IPS-18c (cell line): Measurements from ENCODE around the gene PACC1.
"Not testable (repeated sequence)": the region's sequence is repeated elsewhere in the genome, so short reads cannot be mapped to it uniquely, and the experiment has no call there.

ENCODE experiments used
- H3K4me3 ChIP-seq: 2 replicates; pipeline ENCODE4 v1.7.0; 2013; ENCODE audit warnings: low read depth, mild to moderate bottlenecking, low read length, moderate library complexity; ENCODE audit not compliant: insufficient read depth
- H3K9me3 ChIP-seq: one replicate; pipeline ENCODE4 v1.6.1; 2013; ENCODE audit warnings: mild to moderate bottlenecking, low read length, moderate library complexity; ENCODE audit not compliant: control insufficient read depth, insufficient read depth

Gene PACC1

DNA sequence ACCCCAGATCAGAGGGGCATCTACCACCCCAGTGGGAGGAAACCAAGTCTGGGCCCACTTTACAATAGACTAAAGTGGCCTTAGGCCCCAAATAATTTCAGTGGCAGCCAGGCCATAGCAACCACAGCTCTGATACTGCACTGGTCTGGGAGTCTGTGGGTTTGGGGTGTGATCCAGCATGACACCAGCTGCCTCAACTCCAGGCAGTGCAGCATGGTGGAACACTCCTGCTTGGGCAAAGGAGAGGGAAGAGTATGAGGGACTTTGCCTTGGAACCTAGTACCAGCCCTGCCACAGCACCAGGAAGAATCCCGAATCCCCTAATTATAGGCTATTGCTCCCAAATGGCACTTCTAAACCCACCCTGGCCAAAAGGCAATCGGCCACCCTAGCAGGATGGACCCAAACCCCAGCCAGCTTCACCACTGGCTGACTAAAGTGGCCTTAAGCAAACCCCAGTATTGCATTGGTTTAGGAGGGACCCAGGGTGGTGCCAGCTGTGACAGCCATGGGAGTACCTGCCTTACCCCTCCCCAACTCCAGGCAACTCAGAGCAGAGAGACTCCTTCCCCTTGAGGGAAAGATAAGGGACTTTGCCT is 47.1 kb downstream of the PACC1 start:
- H3K4me3 ChIP-seq, result no peak overlapping the region
- H3K9me3 ChIP-seq, result peaks cover 2% of the 10 kb centered on the region

DNA sequence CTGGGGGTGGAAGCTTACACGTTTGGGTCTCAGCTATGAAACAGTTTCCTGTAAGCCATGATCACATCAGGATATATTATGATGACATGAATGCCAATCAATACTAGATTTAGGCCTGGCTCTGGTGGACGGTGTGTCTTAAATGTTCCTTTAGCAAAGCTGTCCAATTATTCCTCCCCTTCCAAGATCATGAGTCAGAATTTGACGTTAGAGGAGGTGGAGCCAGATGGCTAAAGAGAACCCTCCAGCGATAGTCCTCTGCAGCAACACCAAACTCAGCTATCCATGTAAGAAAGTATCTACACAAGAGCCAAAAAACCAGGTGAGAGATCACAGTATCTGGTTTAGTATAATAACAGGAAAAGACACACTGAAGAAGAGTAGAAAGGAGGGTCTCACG is 47.8 kb downstream of the PACC1 start:
- H3K4me3 ChIP-seq, result no peak overlapping the region
- H3K9me3 ChIP-seq, result peaks cover 2% of the 10 kb centered on the region

DNA sequence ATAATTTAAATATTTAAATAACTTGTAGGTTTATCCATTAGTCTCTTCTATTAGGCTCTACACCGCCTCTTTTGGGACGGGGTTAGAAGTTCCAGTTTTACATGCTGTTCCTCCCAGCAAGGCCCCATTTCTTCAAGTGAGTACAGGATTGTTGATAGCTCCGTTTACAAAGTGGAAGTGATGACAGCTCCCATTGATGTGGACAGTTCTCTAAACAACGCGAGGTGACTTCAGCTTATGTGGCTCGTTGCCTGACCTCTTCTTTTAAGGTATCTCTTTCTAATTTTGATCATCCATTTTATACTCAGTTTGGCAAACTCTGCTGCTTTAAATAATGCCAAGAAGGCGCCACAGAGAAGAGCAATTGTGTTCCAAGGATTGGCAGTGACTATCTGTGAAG is 49.7 kb downstream of the PACC1 start:
- Histone ChIP-seq H3K9me3 (peaks cover 2% of the 10 kb centered on the region), H3K4me3 (no peak overlapping the region)

DNA sequence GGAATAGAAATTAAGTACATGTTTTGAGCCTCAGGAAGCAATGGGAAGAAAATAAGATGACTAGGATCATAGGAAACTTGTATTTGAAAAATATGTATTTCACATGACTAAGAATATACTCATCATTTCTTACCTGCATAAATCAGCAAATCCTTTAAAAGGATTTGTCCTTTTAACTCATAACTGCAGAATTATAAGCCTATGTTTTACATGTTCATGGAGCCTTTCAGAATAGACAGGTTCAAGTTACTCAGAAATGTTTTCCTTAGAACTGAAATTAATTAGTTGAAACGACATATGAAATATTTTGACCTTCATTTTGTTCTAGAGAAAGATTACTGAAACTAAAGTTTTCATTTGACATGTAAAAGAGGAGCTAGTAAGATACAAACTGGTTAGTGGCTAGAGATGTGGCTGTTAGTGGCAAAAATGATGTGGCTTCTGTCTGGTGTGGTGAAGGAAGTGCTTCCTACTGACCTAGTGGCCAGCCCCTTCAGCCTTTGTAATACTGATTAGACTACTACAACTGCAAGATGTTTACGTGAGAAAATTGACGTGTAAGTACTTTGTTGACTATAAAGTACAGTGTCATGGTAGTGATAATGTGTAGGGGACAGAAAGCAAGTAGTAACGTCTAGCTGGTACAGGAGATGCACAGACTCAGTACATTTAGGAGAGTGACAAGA is 54.7 kb downstream of the PACC1 start:
- no peak overlapping the region for H3K4me3 ChIP-seq
- H3K9me3 ChIP-seq, result no peaks in the 10 kb centered on the region

DNA sequence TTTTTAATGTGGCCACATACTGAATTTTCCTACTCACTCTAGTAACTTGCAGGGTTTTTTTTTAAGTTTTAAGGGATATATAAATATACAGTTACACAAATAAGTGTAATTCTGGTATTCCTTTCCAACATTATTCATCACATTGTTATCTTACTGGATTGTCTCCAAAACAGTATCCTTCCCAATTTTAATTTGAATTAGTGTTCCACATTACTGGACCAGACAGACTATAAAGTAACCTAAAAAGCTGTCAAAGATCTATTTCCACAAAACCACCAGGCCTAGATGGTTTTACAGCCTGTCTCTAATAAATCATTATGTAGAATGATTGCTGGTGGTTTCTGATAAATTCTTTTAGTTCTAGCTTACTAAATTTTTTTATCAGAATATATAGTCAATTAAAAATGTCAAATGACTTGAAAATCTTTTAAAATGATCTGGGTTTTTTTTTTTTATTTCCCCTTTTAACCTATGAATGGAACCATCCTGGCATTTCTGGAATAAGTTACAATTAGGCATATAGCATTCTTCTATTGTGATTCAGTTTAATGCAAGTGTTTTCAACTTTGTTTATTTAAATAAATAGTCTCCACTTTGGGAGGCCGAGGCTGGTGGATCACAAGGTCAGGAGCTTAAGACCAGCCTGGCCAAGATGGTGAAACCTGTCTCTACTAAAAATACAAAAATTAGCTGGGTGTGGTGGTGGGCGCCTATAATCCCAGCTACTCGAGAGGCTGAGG is 59.3 kb downstream of the PACC1 start:
- no peak overlapping the region for H3K4me3 ChIP-seq

DNA sequence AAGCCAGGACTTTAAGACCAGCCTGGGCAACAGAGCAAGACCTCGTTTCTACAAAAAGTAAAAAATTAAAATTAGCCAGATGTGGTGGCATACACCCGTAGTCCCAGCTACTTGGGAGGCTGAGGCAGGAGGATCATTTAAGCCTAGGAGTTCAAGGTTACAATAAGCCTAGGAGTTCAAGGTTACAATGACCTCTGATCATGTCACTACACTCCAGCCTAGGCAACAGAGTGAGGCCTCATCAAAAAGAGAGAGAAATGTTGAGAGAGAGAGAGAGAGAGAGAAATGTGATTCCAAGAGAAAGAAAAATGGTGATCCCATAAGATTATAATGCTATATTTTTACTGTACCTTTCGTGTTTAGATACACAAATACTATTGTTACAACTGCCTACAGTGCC is 60.2 kb downstream of the PACC1 start:
- no peaks in the 10 kb centered on the region for H3K9me3 ChIP-seq
- H3K4me3 ChIP-seq, result no peak overlapping the region

More for the DNA sequence above, 59.3 kb downstream of the PACC1 start:
- H3K9me3 ChIP-seq, result no peaks in the 10 kb centered on the region

DNA sequence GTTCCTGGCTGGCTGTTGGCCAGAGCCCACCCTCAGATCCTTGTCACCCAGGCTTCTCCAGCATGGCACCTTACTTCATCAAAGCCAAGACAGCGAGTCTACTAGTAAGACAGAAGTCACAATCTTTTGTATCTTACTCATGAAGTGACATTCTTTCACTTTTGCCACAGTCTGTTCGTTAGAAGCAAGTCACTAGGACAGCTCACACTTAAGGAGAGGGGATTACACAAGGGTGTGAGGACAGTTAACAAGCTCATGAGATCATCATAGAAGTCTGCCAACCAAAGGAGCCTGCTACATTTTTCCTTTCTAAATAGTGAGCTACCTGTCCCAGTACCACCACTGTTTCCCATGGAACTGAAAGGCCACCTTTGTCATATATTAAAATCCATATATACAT is 61.5 kb downstream of the PACC1 start:
- Histone ChIP-seq H3K4me3 (no peak overlapping the region), H3K9me3 (no peaks in the 10 kb centered on the region)

DNA sequence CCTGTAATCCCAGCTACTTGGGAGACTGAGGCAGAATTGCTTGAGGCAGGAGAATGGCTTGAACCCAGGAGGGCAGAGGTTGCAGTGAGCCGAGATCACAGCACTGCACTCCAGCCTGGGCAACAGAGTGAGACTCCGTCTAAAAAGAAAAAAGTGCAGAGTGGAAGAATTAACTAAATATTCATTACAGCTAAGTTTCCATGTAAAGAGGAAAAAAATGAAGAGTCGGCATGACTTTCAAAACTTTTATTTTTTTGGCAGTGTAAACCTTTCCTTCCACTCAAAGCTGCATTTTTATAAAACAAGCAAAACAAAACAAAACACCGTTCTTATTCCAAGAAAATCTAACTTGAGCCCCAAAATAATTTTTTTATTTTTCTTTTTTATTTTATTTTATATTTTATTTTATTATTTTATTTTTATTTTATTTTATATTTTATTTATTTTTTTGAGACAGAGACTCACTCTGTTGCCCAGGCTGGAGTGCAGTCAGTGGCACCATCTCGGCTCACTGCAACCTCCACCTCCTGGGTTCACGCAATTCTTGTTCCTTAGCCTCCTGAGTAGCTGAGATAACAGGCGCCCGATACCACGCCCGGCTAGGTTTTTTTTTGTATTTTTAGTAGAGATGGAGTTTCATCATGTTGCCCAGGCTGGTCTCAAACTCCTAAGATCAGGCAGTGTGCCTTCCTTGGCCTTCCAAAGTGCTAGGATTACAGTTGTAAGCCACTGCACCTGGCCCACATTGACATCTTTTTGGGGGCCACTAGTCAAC is 62.9 kb downstream of the PACC1 start:
- H3K4me3 ChIP-seq, result no peak overlapping the region
- no peaks in the 10 kb centered on the region for H3K9me3 ChIP-seq

DNA sequence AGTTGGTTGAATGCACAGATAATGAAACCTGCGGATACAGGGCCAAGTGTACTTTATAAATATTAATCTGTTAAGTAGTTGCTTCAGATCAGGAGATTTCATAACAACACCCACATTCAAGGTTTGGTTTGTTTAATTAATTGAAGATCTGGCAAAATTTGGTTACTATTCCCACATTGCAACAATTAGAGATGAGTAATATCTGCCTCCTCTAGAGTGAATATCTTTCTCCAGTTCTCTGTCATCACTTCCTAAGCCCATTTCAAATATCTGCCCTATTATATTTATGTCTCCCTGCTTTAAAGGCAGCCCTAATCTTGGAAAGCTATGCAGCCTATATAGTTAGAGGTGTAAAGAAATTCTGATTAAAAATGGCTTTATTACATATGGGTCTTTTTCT is 68.1 kb downstream of the PACC1 start:
- Histone ChIP-seq H3K4me3 (no peak overlapping the region), H3K9me3 (peaks cover 2% of the 10 kb centered on the region)

DNA sequence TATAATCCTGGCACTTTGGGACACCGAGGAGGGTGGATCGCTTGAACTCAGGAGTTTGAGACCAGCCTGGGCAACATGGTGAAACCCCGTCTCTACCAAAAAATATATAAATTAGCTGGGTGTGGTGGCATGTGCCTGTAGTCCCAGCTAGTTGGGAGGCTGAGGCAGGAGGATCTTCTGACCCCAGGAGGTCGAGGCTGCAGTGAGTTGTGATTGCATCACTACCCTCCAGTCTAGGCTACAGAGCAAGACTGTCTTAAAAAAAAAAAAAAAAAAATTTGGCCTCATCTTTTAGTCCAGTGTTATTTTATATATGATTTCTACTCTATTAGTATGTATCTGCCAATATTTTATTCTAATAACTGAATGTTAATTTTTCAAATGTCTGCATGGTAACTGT is 69.8 kb downstream of the PACC1 start:
- no peak overlapping the region for H3K4me3 ChIP-seq
- H3K9me3 ChIP-seq, result peaks cover 2% of the 10 kb centered on the region

DNA sequence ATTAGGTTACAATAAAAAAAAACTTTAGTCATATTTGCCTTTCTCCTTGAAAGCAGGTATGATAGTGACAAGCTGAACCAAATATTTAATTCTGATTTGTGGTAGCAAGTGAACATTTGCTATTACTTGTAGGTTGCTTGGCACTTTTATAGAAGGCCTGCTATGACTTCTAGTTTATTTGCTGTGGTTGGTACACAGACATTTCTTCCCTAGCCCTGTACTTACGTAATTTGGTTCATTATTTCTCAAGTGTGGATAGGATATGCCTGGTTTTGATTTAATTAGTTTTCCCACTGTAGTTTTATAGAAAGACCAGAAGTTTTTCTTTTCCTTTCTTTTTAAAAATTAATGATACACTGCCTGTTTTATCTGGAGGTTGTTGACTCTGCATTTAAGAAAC is 73.6 kb downstream of the PACC1 start:
- no peak overlapping the region for H3K4me3 ChIP-seq
- H3K9me3 ChIP-seq, result peaks cover 2% of the 10 kb centered on the region

DNA sequence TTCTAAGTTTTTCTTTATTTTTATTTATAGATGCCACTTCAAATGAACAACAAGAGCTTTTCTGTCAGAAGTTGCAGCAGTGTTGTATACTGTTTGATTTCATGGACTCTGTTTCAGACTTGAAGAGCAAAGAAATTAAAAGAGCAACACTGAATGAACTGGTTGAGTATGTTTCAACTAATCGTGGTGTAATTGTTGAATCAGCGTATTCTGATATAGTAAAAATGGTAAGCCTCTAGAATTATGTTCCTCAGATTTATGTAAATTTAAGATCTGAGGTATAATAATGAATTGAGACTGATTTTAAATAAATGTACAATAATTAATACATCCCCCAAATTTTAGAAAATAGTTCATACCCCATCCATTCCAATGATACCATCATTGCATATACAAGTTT is 85.6 kb downstream of the PACC1 start:
- Histone ChIP-seq H3K4me3 (no peak overlapping the region), H3K9me3 (no peaks in the 10 kb centered on the region)

DNA sequence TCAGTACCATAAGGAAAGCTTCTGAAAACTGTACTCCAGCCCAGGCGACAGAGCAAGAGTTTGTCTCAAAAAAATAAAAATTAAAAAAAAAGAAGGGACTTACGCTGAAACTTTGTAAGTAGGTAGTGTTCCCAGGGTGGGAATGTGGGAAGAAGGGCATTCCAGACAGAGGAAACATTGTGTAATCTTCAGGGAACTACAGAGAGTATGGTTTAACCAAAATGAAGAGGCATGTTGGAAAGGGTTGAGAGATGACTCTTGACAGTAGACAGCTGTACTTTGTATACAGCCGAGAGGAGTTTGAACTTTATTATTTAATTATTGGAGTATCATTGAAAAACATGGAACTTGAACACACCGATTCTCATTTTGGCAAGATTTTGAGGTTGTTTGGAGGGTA is 86.4 kb downstream of the PACC1 start:
- H3K9me3 ChIP-seq, result no peaks in the 10 kb centered on the region
- H3K4me3 ChIP-seq, result no peak overlapping the region

DNA sequence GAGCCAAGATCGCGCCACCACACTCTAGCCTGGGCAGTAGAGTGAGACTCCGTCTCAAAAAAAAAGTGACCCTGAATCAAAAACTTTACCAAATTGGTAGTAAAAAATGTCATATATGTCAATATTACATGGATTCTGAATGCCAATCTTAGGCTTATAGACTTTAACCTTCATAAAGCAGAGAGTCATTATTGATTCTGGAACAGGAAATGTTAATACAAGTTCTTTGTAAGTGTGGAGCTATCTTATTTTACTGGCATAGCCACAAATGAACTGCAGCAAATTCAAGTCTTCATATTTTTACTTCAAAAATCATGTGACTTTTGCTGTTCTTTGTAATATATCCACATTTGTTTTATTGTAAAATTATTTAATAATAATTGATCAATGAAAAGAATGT is 88.1 kb downstream of the PACC1 start:
- no peak overlapping the region for H3K4me3 ChIP-seq
- no peaks in the 10 kb centered on the region for H3K9me3 ChIP-seq

DNA sequence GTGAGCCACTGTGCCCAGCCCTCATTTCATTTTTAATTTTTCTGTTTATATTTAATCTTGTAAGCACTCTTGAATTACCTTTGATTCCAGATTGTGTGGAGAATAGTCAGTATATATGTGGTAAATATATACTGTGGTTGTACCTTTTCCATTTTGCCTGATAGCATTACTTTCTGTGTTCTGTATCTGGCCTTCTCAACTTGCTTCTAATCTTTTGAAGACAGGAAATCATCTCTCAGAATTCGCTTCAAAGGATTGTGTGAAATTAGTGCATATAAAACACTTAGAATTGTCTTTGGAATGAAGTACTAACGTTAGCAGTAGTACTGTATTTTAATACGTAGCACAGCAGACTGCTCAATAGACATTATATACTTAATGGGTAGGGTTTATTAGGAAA is 91.6 kb downstream of the PACC1 start:
- Histone ChIP-seq H3K4me3 (no peak overlapping the region), H3K9me3 (no peaks in the 10 kb centered on the region)

DNA sequence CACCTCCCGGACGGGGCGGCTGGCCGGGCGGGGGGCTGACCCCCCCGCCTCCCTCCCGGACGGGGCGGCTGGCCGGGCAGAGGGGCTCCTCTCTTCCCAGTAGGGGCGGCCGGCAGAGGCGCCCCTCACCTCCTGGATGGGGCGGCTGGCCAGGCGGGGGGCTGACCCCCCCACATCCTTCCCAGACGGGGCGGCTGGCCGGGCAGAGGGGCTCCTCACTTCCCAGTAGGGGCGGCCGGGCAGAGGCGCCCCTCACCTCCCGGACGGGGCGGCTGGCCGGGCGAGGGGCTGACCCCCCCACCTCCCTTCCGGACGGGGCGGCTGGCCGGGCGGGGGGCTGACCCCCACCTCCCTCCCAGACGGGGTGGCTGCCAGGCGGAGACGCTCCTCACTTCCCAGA is 93.7 kb downstream of the PACC1 start:
- H3K4me3 ChIP-seq, H3K9me3 ChIP-seq: not testable (repeated sequence)

DNA sequence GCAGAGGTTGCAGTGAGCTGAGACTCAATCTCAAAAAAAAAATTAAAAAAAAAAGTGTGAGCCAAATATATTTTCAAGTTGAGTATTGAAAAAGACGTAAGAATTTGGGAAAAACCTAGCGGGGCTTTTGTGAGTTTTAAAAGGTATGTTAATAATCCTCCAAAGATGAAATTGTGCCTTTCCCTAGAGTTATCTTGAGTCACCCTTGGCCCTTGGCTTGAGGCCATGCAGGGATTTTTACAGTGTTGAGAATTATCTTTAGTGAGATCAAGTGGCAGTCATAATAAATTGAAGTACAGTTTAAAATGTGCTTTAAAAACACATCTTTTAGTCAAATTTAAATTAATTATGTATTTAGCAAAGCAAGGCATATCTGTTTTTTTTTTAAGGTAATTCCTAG is 96.8 kb downstream of the PACC1 start:
- Histone ChIP-seq H3K9me3 (no peaks in the 10 kb centered on the region), H3K4me3 (no peak overlapping the region)

DNA sequence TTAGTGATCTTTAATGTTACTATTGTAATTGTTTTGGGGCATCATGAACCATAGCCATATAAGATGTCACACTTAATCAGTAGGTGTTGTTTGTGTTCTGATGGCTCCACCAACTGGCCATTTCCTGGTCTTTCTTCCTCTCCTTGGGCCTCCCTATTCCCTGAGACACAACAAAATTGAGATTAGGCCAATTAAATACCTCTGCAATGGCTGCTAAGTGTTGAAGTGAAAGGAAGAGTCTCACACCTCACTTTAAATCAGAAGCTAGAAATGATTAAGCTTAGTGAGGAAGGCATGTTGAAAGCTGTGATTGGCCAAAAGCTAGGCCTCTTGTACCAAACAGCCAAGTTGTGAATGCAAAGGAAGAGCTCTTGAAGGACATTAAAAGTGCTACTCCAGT is 98.8 kb downstream of the PACC1 start:
- Histone ChIP-seq H3K9me3 (no peaks in the 10 kb centered on the region), H3K4me3 (no peak overlapping the region)
